NCI-H774 (cell line): ENCODE measurements around the gene LGI4.

Source experiments
- DNase-seq: peaks from one replicate; lab custom pipeline; 2025; lab: John Stamatoyannopoulos, UW

The LGI4 gene

DNA sequence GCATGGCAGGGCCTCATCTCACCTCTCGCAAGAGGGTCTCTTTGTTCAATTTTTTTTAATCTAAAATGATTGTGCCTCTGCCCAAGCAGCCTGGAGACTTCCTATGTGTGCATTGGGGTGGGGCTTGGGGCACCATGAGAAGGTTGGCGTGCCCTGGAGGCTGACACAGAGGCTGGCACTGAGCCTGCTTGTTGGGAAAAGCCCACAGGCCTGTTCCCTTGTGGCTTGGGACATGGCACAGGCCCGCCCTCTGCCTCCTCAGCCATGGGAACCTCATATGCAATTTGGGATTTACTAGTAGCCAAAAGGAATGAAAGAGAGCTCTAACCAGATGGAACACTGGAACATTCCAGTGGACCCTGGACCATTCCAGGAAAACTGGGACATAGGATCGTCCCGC is 11.3 kb downstream of the LGI4 start:
- no peak for DNase-seq

DNA sequence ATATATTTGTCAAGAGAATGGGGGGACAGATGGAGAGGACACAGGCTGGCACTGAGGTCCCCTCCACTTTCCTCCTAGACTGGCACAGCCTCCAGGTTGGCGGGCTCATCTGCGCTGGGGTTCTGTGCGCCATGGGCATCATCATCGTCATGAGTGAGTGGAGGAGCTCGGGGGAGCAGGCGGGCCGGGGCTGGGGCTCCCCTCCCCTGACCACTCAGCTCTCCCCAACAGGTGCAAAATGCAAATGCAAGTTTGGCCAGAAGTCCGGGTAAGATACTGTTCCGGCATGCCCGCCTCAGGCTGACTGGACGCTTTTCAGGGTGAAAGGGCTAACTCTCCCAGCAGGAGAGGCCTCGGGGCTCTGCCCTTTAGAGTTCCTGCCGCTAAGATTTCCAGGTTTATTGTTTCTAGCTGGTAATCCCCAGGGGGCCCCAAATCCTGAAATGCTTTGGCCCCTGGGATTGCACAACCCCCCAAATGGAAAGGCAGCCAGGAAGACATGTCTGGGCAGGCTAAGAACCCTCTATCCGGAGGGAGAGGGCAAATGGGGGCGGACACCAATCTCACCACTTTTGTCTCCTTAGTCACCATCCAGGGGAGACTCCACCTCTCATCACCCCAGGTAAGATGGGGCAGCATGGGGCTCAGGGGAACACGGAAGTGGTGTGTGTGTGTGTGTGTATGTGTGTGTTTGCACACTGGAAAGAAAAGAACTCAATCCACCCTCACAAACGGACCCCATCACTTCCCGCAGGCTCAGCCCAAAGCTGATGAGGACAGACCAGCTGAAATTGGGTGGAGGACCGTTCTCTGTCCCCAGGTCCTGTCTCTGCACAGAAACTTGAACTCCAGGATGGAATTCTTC is 11.9 kb downstream of the LGI4 start:
- no peak for DNase-seq

DNA sequence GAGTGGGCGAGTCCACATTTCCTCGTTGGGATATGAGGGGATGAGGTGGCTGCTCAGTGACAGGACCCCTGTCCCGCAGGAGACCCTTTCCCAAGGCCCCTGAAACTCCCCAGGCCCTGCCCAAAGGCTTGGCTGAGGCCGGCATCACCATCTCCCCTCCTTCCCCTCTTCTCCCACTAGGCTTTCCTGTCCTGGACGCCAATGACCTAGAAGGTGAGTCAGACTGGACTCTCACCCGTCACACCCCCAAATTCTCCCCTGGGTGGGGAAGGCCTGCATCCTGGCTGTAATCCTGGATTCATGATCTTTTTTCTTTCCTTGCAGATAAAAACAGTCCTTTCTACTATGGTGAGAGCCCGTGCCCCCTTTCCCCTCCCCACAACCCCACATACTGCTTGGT is 14.0 kb downstream of the LGI4 start:
- no peak for DNase-seq

- DNase-seq, result no peak
Observed at GRCh38 chr19:35120492-35120891, 14.4 kb downstream of the LGI4 start.

DNA sequence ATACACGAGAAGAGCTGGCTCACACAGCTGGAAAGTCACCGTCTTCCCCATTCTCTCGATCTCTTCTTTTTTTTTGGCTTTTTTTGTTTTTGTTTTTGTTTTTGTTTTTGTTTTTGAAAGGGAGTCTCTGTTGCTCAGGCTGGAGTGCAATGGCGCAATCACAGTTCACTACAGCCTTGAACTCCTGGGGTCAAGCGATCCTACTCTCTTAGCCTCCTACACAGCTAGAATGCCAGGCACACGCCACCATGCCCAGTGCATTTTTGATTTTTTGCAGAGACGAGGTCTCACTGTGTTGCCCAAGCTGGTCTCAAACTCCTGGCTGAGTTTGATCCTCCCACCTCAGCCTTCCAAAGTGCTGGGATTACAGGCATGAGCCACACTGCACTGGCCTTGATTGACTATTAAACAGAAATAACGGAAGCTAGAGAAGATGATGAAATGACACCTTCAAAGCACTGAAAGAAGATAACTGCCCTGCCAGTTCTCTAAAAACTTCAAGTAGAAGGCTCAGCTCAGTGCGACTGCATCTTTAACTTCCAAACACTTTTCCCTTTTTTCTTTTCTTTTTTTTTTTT is 15.2 kb downstream of the LGI4 start:
- no peak for DNase-seq

GRCh38 chr19:35119091-35119490 is 15.8 kb downstream of the LGI4 start:
- DNase-seq, result no peak

- no peak for DNase-seq
Observed at GRCh38 chr19:35118268-35119020, 16.4 kb downstream of the LGI4 start.

DNA sequence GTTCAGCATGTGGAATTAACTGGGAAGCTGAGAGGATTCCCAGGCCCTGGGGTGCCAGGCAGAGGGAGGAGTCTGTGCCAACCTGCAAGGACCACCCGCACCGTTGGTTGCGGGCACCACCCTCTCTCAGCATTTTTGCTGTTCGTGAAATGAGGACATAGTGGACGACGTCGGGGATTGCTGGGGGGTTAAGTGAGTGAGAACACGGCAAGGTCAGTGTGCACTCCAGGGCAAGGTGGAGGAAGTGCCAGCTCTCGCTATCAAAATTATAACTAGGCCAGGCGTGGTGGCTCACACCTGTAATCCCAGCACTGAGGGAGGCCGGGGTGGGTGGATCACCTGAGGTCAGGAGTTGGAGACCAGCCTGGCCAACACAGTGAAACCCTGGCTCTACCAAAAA is 17.1 kb downstream of the LGI4 start:
- no peak for DNase-seq

DNA sequence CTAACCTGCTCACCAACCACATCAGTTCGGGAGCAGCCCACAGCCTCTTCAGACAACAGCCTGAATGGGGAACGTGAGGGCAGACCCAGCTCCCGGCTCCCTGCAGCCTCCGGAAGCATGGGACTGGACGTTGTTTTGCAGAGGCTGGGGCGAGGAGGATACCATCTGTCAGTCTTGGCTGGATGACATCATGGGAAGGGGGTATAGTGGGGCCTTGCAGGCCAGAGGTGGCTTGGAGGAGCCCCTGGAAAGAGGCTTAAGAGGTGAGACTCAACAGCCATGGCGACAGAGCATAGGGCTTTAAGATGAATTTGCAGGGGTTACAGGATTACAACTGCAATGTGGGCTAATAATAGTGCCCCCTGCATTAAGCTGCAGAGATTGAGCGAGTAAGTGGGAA is 17.7 kb downstream of the LGI4 start:
- no peak for DNase-seq

DNA sequence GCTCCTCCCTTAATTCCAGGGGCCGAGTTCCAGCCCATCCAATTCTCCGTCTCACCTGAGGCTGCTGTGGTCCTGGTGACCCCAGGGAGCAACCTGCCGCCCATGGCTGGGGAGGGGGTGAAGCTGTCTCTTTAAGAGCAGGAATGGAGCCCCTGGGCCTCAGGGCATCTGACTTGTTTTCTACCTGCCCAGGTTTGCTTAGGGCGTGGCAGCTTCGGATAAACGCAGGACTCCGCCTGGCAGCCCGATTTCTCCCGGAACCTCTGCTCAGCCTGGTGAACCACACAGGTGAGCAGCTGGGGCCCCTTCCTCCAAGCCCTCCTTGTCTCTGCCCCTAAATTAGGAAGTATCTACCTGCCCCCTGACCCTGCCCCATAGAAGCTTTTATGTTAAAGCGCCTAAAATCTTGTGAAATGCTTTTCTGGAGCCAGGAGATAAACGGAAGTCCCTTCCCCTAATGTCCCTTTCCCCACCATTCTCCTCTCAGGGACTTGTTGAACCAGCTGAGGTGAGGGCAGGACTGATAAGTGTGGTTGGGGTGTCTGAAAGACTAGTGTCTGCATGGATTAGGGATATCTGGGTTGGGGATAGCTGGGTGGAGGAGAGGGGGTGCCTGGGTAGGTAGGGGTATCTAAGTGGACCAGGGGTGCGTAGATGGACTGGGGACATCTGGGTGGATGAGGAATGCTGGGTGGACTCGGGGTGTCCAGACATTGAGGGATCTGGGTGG is 18.6 kb downstream of the LGI4 start:
- no peak for DNase-seq

DNA sequence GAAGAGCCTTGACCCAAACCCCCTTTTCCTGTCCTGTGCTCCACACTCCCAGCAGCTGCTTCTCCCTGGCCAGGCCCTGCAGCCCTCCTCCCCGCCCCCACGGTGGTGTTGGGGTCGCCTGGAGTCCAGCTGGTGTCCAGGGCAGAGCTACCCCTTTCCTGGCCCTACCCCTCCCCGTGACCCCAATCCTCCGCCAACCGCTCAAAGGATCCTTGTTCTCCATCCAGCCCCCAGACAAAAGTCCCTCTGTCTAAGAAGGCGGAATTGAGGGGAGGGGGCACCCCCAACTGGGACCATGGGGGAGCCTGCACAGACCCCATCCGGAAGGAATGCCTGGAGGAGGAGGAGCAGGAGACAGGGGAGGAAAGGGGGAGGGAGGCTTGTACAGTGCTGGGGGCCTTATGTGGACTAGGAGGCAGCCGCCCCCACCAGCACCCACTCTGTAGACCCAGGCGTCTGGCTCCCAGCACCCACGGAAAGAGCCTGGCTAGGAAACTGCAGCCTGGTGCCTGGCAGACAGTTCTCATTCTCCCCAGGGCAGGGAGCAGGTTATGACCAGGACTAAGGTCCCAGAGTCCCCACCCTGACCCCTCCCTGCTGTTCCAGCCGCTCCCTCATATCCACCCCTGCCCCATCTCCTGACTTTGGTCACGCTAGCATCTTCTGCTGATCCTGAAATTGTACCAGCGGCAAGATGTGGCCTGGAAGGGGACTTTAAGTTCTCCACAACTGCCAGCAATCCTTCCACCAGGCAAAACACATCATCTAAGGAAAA is 19.5 kb downstream of the LGI4 start, which contains the start of gene FXYD3:
FXYD3 (plus strand) TSS at position 647 of the 775 bp plus-strand sequence. CDS start 3,554 bp downstream, outside the sequence.
- no peak for DNase-seq

GRCh38 chr19:35114353-35115176 is 20.3 kb downstream of the LGI4 start:
- no peak for DNase-seq

DNA sequence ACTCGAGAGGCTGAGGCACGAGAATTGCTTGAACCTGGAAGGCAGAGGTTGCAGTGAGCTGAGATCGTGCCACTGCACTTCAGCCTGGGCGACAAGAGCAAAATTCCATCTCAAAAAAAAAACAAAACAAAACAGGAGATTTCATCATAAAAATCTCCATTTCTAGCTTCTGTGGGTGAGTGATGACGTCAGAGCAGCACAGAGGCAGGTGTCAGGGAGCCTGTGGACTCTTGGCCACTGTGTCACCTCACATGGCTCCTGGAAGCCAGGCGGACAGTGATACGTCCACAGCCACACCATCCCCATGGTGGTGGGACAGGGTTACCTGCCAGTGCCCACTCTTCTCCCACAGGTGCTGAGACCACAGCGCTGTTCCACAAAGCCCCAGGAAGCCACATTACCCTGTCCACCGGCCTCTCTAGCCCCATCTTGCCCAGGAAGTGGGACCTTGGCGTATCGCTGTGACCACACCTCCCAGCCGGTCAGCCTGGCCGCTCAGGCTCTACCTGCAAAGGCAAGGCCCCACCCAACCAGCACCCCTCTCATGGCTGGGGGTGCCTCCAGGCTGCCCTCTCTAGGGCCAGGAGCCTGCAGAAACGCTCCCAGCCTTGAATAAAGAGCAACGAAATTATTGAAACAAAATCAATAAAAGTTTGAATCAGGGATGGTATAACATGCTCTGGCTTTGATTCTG is 21.7 kb downstream of the LGI4 start:
- DNase-seq, result no peak

DNA sequence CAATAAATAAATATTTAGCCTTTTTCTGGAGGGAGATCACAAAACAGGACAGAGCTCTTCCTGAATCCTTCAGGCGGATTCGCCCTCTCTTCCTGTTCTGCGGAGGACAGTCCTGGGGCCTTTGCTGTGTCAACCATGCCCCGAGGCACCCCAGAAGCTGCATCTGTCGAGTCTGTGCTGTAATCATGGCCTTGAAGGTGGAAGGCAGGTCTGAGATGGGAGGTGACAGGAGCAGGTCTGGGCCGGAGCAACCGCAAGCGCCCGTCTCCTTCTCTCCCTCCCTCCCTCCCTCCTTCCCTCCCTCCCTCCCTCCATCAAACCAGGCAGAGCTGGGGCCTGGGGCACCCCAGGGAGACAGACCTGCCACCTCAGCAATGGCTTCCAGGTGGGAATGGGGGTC is 23.9 kb downstream of the LGI4 start:
- no peak for DNase-seq

DNA sequence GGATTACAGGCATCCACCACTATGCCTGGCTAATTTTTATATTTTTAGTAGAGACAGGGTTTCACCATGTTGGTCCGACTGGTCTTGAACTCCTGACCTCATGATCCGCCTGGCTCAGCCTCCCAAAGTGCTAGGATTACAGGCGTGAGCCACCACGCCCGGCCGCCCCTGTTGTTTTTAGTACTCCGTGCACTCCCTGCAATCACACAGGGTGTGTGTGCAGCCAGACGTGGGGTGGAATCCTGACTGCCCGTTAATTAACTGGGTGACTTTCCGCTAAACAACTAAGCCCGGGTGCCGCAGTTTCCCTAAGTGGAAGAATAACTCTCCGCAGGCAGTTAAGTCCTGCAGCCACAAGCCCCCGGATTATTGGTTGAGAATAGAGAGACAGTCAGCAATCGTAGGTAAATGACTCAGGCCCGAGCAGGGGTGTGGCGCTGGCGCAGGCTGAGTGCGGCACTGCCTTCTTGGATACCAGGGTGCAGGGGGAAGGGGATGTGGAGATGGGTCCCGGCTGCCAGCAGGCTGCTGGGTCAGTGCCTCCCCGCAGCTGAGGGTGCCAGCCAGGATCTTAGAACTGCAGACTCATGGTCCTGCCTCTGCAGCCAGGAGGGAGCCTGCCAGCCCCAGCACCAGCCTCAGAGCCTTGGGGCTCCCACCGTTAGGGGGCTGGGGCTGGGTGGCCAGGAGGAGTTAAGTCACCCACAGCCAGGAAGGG is 25.3 kb downstream of the LGI4 start:
- no peak for DNase-seq

- no peak for DNase-seq
Observed at GRCh38 chr19:35108730-35109129, 26.1 kb downstream of the LGI4 start.

- DNase-seq, result no peak
Observed at GRCh38 chr19:35107545-35107944, 27.3 kb downstream of the LGI4 start.

DNA sequence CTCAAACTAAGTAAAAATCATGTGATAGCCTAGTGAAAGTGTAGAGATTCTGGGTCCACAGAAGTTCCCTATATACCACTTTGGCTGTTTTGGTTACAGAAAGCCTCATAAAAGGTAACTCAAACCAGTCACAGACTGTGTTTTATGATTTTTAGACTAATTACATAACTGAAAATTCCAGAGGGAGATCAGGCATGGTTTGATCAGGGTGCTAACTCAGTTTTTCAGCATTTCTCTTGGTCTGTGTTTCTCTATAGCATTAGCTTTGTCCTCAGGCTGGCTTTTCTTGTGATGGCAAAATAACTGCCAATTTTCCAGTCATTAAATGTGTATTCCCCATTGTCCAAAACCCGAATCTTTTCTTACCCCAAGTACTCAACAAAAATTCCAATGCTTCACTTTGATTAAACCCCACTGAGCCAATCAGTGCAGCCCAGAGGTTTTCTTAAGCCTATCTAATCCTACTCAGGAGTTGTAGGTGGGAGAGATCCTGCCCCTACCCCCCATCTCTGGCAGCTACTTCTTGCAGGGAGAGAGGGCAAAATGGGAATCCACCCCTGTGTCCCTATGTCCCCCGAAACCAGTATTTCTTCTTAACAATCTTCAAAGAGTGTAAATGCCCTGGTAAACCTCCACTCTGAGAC is 27.8 kb downstream of the LGI4 start:
- no peak for DNase-seq

DNA sequence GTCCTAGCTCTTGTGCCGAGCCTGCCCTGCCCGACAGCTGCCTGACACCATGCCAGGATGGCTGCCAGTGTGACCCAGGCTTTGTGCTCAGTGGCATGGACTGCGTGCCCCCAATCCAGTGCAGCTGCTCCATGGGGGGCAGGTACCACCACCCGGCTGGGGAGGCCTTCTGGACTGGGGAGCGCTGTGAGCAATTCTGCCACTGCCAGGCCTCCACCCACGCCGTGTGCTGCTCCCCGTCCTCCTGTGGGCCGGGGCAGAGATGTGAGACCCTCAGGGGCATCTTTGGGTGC is 28.6 kb downstream of the LGI4 start:
- no peak for DNase-seq
